ENCODE results near the gene ZFY. TPM values are rescaled to one million over a fixed set of nuclear protein-coding genes. Genes with fewer than 3 reads are reported as not detected.
A peak's percentile ranks its signal among the peaks of the same experiment; 100 is the strongest.
"Not testable (repeated sequence)": the region's sequence is repeated elsewhere in the genome, so short reads cannot be mapped to it uniquely, and the experiment has no call there.

Gene ZFY
- total RNA-seq, 1 experiment from 2014 or later: 3.5 TPM

- not testable (repeated sequence) for H3K27ac ChIP-seq (ENCODE audit: low read depth, low read length); ATAC-seq
Measured at GRCh38 chrY:2987178-2987577, 52.0 kb downstream of the ZFY start.

GRCh38 chrY:2997369-2997768 is 62.2 kb downstream of the ZFY start:
- H3K4me1 ChIP-seq (ENCODE audit: control insufficient read depth in 1 of 2, insufficient read depth in 2 of 2, low read length in 2 of 2); H3K9ac ChIP-seq (ENCODE audit: low read length); H4K20me1 ChIP-seq (ENCODE audit: insufficient read depth); H3K4me2 ChIP-seq (ENCODE audit: low read length); POLR2A ChIA-PET; intact Hi-C loops (cut with micrococcal nuclease); BruUV-seq (replicated peaks); H3K27me3 ChIP-seq (ENCODE audit: insufficient read depth, low read length); ATAC-seq; CTCF ChIA-PET; DNase-seq (ENCODE audit: low read depth, low spot score); H3K9me2 ChIP-seq (ENCODE audit: insufficient read depth); H3K9me3 ChIP-seq (ENCODE audit: control insufficient read depth in 1 of 2, insufficient read depth in 1 of 2, low read depth in 1 of 2, low read length in 2 of 2); H3K36me3 ChIP-seq (ENCODE audit: control insufficient read depth in 1 of 2, insufficient read depth in 2 of 2, low read length in 2 of 2); H3K4me3 ChIP-seq (replicated peaks in 1 of 2; ENCODE audit: low read depth in 1 of 2, low read length in 2 of 2); H3K27ac ChIP-seq (ENCODE audit: low read depth, low read length); RAD21 ChIA-PET (ENCODE audit: low non-redundant PET in 1 of 2, low total read pairs in 2 of 2, uncharacterized antibody in 2 of 2, unreplicated experiment in 2 of 2); H2AFZ ChIP-seq (ENCODE audit: low read depth, low read length, poor library complexity, severe bottlenecking); H3K79me2 ChIP-seq (ENCODE audit: insufficient read depth, low read length): not testable (repeated sequence)

More at GRCh38 chrY:2987178-2987577, 52.0 kb downstream of the ZFY start:
- H3K9me2 ChIP-seq (ENCODE audit: insufficient read depth); H3K4me2 ChIP-seq (ENCODE audit: low read length); H4K20me1 ChIP-seq (ENCODE audit: insufficient read depth); RAD21 ChIA-PET (ENCODE audit: low non-redundant PET in 1 of 2, low total read pairs in 2 of 2, uncharacterized antibody in 2 of 2, unreplicated experiment in 2 of 2); H3K4me3 ChIP-seq (replicated peaks in 1 of 2; ENCODE audit: low read depth in 1 of 2, low read length in 2 of 2); H3K79me2 ChIP-seq (ENCODE audit: insufficient read depth, low read length); BruUV-seq (replicated peaks); DNase-seq (ENCODE audit: low read depth, low spot score); H3K4me1 ChIP-seq (ENCODE audit: control insufficient read depth in 1 of 2, insufficient read depth in 2 of 2, low read length in 2 of 2); H3K9me3 ChIP-seq (ENCODE audit: control insufficient read depth in 1 of 2, insufficient read depth in 1 of 2, low read depth in 1 of 2, low read length in 2 of 2); H3K36me3 ChIP-seq (ENCODE audit: control insufficient read depth in 1 of 2, insufficient read depth in 2 of 2, low read length in 2 of 2); H3K9ac ChIP-seq (ENCODE audit: low read length); POLR2A ChIA-PET; intact Hi-C loops (cut with micrococcal nuclease); H2AFZ ChIP-seq (ENCODE audit: low read depth, low read length, poor library complexity, severe bottlenecking); H3K27me3 ChIP-seq (ENCODE audit: insufficient read depth, low read length); CTCF ChIA-PET: not testable (repeated sequence)

- ChIA-PET CTCF (no interaction called here), POLR2A (no interaction called here), RAD21 (ENCODE audit: low non-redundant PET in 1 of 2, low total read pairs in 2 of 2, uncharacterized antibody in 2 of 2, unreplicated experiment in 2 of 2) (no interaction called here)
- H3K79me2 ChIP-seq (ENCODE audit: insufficient read depth, low read length): no peaks in the 10 kb centered on the region
- no peaks in the 10 kb centered on the region for H3K36me3 ChIP-seq (ENCODE audit: control insufficient read depth in 1 of 2, insufficient read depth in 2 of 2, low read length in 2 of 2)
- H3K9me3 ChIP-seq (ENCODE audit: control insufficient read depth in 1 of 2, insufficient read depth in 1 of 2, low read depth in 1 of 2, low read length in 2 of 2): no peaks in the 10 kb centered on the region
- no TSS peak for BruUV-seq (replicated peaks)
- H4K20me1 ChIP-seq (ENCODE audit: insufficient read depth): no peaks in the 10 kb centered on the region
- H3K27me3 ChIP-seq (ENCODE audit: insufficient read depth, low read length): no peaks in the 10 kb centered on the region
- DNase-seq (ENCODE audit: low read depth, low spot score) (no peak), ATAC-seq (no peak)
- H3K4me1 ChIP-seq (ENCODE audit: control insufficient read depth in 1 of 2, insufficient read depth in 2 of 2, low read length in 2 of 2): no peaks in the 10 kb centered on the region; a peak in 1 of 4 replicates
- H2AFZ ChIP-seq (ENCODE audit: low read depth, low read length, poor library complexity, severe bottlenecking): no peak overlapping the region
- H3K9me2 ChIP-seq (ENCODE audit: insufficient read depth): no peaks in the 10 kb centered on the region
- no peak overlapping the region for H3K9ac ChIP-seq (ENCODE audit: low read length)
- H3K4me3 ChIP-seq (replicated peaks in 1 of 2; ENCODE audit: low read depth in 1 of 2, low read length in 2 of 2): no peak overlapping the region
- intact Hi-C loops (cut with micrococcal nuclease): no loop called here
- H3K27ac ChIP-seq (ENCODE audit: low read depth, low read length): no peak overlapping the region
- peak overlapping the region; percentile 9; the same call in 1 of the 2 replicates for H3K4me2 ChIP-seq (ENCODE audit: low read length)
- no peak for TF ChIP-seq SRF (IDR thresholded peaks at IDR 0.05; ENCODE audit: low read depth)
- TF ChIP-seq TCF7L2 (IDR thresholded peaks at IDR 0.05; ENCODE audit: borderline replicate concordance, extremely low read depth, insufficient read depth, insufficient read length): no peak
- TF ChIP-seq JUND (IDR thresholded peaks at IDR 0.05): no peak
- TF ChIP-seq ZBTB33 (IDR thresholded peaks at IDR 0.05; ENCODE audit: extremely low read depth, insufficient replicate concordance, low read length): no peak
- no peak for TF ChIP-seq FOSL1 (IDR thresholded peaks at IDR 0.05; ENCODE audit: low read depth)
- no peak for TF ChIP-seq ZNF274 (IDR thresholded peaks at IDR 0.05; ENCODE audit: low read depth, low read length)
- TF ChIP-seq CEBPB (IDR thresholded peaks at IDR 0.05; ENCODE audit: low read depth): no peak
- TF ChIP-seq ZFX (IDR thresholded peaks at IDR 0.05): no peak
- TF ChIP-seq EZH2 (IDR thresholded peaks at IDR 0.05): no peak
- TF ChIP-seq RAD21 (IDR thresholded peaks at IDR 0.05; ENCODE audit: low read depth): no peak
- TF ChIP-seq EZH2phosphoT487 (IDR thresholded peaks at IDR 0.05; ENCODE audit: borderline replicate concordance): no peak
- no peak for TF ChIP-seq SP1 (IDR thresholded peaks at IDR 0.05; ENCODE audit: low read depth)
- no peak for TF ChIP-seq ATF3 (IDR thresholded peaks at IDR 0.05)
Measured at GRCh38 chrY:3002190-3002589, 67.0 kb downstream of the ZFY start.

Data from HCT116 (cell line).